Right ventricle myocardium inferior (tissue), 1 donor: Measurements from ENCODE around the gene RIPK4. TPM values are rescaled to one million over a fixed set of nuclear protein-coding genes. Genes with fewer than 3 reads are reported as not detected.

Source experiments
- microRNA-seq: library from miRNA; unstranded; fragments of <30 nt; microRNA quantifications from one replicate; pipeline ENCODE4 v1.2.0, GENCODE V29; 2020
- total RNA-seq: library from RNA; stranded (reverse); fragmentation: NEBNext Ultra II Directional; extraction: Animal tissue kit (Norgen Biotek cat#: 25700); gene quantifications from one replicate; pipeline ENCODE4 v1.2.1, GENCODE V29; 2021
- donor health status: DM: no; HTN: yes; CAD: no; lungs with severe emphysema.

The RIPK4 gene
- total RNA-seq, 1 donor from 2014 or later: 0.08 TPM

Small RNA genes within 50 kb of the gene (microRNA-seq; reads per million reads assigned to microRNA genes)
- gene MIR6814: not detected

Other genes starting within 250 kb of the RIPK4 start
- gene PRDM15, start 112.3 kb upstream of the RIPK4 start, total RNA-seq: 4.6 TPM
- gene C2CD2, start 187.0 kb upstream of the RIPK4 start, total RNA-seq: 7.0 TPM
- gene ZBTB21, start 243.3 kb upstream of the RIPK4 start, total RNA-seq: 6.1 TPM